ENCODE results near the gene ADARB1. TPM values are rescaled to one million over a fixed set of nuclear protein-coding genes. Genes with fewer than 3 reads are reported as not detected.

The ADARB1 gene
- polyA plus RNA-seq, 1 of the 3 experiments (the other 2 are of a cell fraction), result 7.8 TPM

- no peak for TF ChIP-seq CHD2 (IDR thresholded peaks at IDR 0.05; ENCODE audit: low read length, partially characterized antibody)
- TF ChIP-seq FOXJ3 (CRISPR knock-in tag; IDR thresholded peaks at IDR 0.05), result no peak
- TF ChIP-seq ZBTB33 (IDR thresholded peaks at IDR 0.05; ENCODE audit: borderline replicate concordance, low read depth), result no peak
- TF ChIP-seq TAF1 (IDR thresholded peaks at IDR 0.05; ENCODE audit: borderline replicate concordance, low read depth, low read length), result no peak
- TF ChIP-seq SIN3A (IDR thresholded peaks at IDR 0.05; ENCODE audit: borderline replicate concordance, low read depth, low read length), result no peak
Observed at GRCh38 chr21:45067462-45068285, 6.7 kb upstream of the ADARB1 start (continued).

GRCh38 chr21:45069085-45069484, 5.3 kb upstream of the ADARB1 start:
- ChIA-PET CTCF (interaction anchor here (1.1 to 3.2 kb wide), 7 partner anchors 8 to 121 kb away, joined by 3 to 18 read pairs (median 5); no protein-coding TSS in a partner anchor), POLR2A (no interaction called here)
- 89% methylated on average over 9 of the region's 11 CpGs for WGBS (ENCODE audit: low lambda C conversion rate)
- Histone ChIP-seq H4K20me1 (ENCODE audit: insufficient read depth) (no peaks in the 10 kb centered on the region), H3K4me2 (no peak overlapping the region), H3K9ac (no peak overlapping the region), H3K4me1 (ENCODE audit: control insufficient read depth in 1 of 2, insufficient read depth in 2 of 2, low read depth in 1 of 2, low read length in 1 of 2) (peaks cover 0 to 27% of the 10 kb centered on the region in 2 experiments; a peak in 2 of 4 replicates), H3K9me3 (no peaks in the 10 kb centered on the region), H3K79me2 (ENCODE audit: insufficient read depth) (no peaks in the 10 kb centered on the region), H3F3A (replicated peaks; ENCODE audit: insufficient read depth) (no peaks in the 10 kb centered on the region), H2AFZ (ENCODE audit: low read depth) (no peak overlapping the region), H3K36me3 (replicated peaks in 1 of 2; ENCODE audit: control insufficient read depth in 1 of 2, insufficient read depth in 2 of 2, low read length in 1 of 2) (no peaks in the 10 kb centered on the region), H3K4me3 (ENCODE audit: low read depth in 2 of 2, low read length in 1 of 2) (no peak overlapping the region), H3K9me2 (no peaks in the 10 kb centered on the region), H3K27ac (ENCODE audit: low read depth in 2 of 2, low read length in 1 of 2) (no peak overlapping the region), H3K27me3 (ENCODE audit: insufficient read depth) (no peaks in the 10 kb centered on the region)
- DNase-seq, result no peak
- no peak for TF ChIP-seq NRF1 (IDR thresholded peaks at IDR 0.05; ENCODE audit: low read depth, low read length)
- TF ChIP-seq GABPA (IDR thresholded peaks at IDR 0.05; ENCODE audit: low read depth), result no peak
- no peak for TF ChIP-seq RAD21 (IDR thresholded peaks at IDR 0.05; ENCODE audit: low read length)
- no peak for TF ChIP-seq RCOR1 (IDR thresholded peaks at IDR 0.05; ENCODE audit: low read length)
- TF ChIP-seq GATA2 (CRISPR knock-in tag; IDR thresholded peaks at IDR 0.05), result no peak
- no peak for TF ChIP-seq MXI1 (IDR thresholded peaks at IDR 0.05; ENCODE audit: low read depth, low read length)
- TF ChIP-seq MEF2A (IDR thresholded peaks at IDR 0.05; ENCODE audit: borderline replicate concordance, low read depth), result no peak
- TF ChIP-seq PBX3 (IDR thresholded peaks at IDR 0.05), result no peak
- TF ChIP-seq TEAD4 (IDR thresholded peaks at IDR 0.05; ENCODE audit: borderline replicate concordance, insufficient read depth), result no peak
- no peak for TF ChIP-seq ZBTB33 (IDR thresholded peaks at IDR 0.05; ENCODE audit: borderline replicate concordance, low read depth)
- TF ChIP-seq EP300 (IDR thresholded peaks at IDR 0.05; ENCODE audit: borderline replicate concordance in 1 of 2, low read depth in 1 of 2, low read length in 1 of 2), result no peak
- TF ChIP-seq FOXJ3 (CRISPR knock-in tag; IDR thresholded peaks at IDR 0.05), result no peak
- no peak for TF ChIP-seq SIN3A (IDR thresholded peaks at IDR 0.05; ENCODE audit: borderline replicate concordance, low read depth, low read length)
- TF ChIP-seq, protein P1, sequence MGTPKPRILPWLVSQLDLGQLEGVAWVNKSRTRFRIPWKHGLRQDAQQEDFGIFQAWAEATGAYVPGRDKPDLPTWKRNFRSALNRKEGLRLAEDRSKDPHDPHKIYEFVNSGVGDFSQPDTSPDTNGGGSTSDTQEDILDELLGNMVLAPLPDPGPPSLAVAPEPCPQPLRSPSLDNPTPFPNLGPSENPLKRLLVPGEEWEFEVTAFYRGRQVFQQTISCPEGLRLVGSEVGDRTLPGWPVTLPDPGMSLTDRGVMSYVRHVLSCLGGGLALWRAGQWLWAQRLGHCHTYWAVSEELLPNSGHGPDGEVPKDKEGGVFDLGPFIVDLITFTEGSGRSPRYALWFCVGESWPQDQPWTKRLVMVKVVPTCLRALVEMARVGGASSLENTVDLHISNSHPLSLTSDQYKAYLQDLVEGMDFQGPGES (IDR thresholded peaks at IDR 0.05; ENCODE audit: low read depth, low read length), result no peak
- TF ChIP-seq JUND (IDR thresholded peaks at IDR 0.05), result no peak
- TF ChIP-seq YY1 (IDR thresholded peaks at IDR 0.05; ENCODE audit: low read depth), result no peak
